GM21825 (cell line): ENCODE results near the gene RIN1.
A peak's percentile ranks its signal among the peaks of the same experiment; 100 is the strongest.
"Not testable (repeated sequence)": the region's sequence is repeated elsewhere in the genome, so short reads cannot be mapped to it uniquely, and the experiment has no call there.

Experiments used
- ATAC-seq: cut with Tn5 transposase; IDR thresholded peaks from one replicate; pipeline ENCODE4 v1.9.1; 2021; ENCODE audit warnings: mild to moderate bottlenecking, moderate library complexity; ENCODE audit not compliant: unreplicated experiment

The RIN1 gene

GRCh38 chr11:66360406-66361073, 24.3 kb upstream of the RIN1 start:
- no peak for ATAC-seq

GRCh38 chr11:66359662-66360087, 23.4 kb upstream of the RIN1 start:
- ATAC-seq: no peak

GRCh38 chr11:66350560-66351235, 14.5 kb upstream of the RIN1 start:
- not testable (repeated sequence) for ATAC-seq

- ATAC-seq: no peak
Observed at GRCh38 chr11:66349084-66349386, 12.8 kb upstream of the RIN1 start.

GRCh38 chr11:66347425-66348276, 11.4 kb upstream of the RIN1 start, which contains the start of gene B4GAT1:
Gene B4GAT1 (minus strand): TSS chr11:66347629. CDS start chr11:66347545, 84 bp downstream.
- ATAC-seq: peak; percentile 30

GRCh38 chr11:66346476-66347424, 10.5 kb upstream of the RIN1 start:
- ATAC-seq: no peak

- peak; percentile 5 for ATAC-seq
Observed at GRCh38 chr11:66345316-66345649, 9.0 kb upstream of the RIN1 start.

- peak; percentile 69 for ATAC-seq
Observed at GRCh38 chr11:66344550-66345315, 8.5 kb upstream of the RIN1 start, which contains the start of gene BRMS1. Gene BRMS1 (minus strand): TSS chr11:66345104. CDS start chr11:66342234, 2,870 bp downstream.

GRCh38 chr11:66343176-66343575, 6.9 kb upstream of the RIN1 start:
- ATAC-seq: no peak

- ATAC-seq: no peak
Observed at GRCh38 chr11:66341502-66342126, 5.4 kb upstream of the RIN1 start.

GRCh38 chr11:66340596-66341501, 4.6 kb upstream of the RIN1 start:
- no peak for ATAC-seq

GRCh38 chr11:66339686-66340483, 3.7 kb upstream of the RIN1 start:
- ATAC-seq: no peak

- ATAC-seq: no peak
Observed at GRCh38 chr11:66339162-66339675, 3.0 kb upstream of the RIN1 start.

- ATAC-seq: no peak
Observed at GRCh38 chr11:66338276-66339161, 2.3 kb upstream of the RIN1 start.

- ATAC-seq: no peak
Observed at GRCh38 chr11:66337103-66337899, 1.1 kb upstream of the RIN1 start.
